HL-60 (cell line): ENCODE measurements around the gene S100A8.
A peak's percentile ranks its signal among the peaks of the same experiment; 100 is the strongest.

Source experiments
- DNase-seq, 2 experiments: peaks; one replicate each; pipeline ENCODE4 v3.0.0-alpha.2; 2010 to 2020; ENCODE audit warnings: low read depth in 1 of 2, low spot score in 1 of 2
- H3K27ac ChIP-seq: fragments of 250-450 bp; sonication (Bioruptor Pico); replicated peaks from 2 replicates; pipeline ENCODE4 v1.5.1; 2020; ENCODE audit warnings: mild to moderate bottlenecking, moderate library complexity
- H3K27me3 ChIP-seq: fragments of 250-450 bp; sonication (Bioruptor Pico); 2 replicates; pipeline ENCODE4 v1.5.1; 2021; ENCODE audit warnings: mild to moderate bottlenecking, moderate library complexity; ENCODE audit not compliant: insufficient read depth, poor library complexity, severe bottlenecking
- H3K4me3 ChIP-seq: replicated peaks from 2 replicates; pipeline ENCODE4 v1.5.1; 2011; ENCODE audit warnings: mild to moderate bottlenecking, control low read depth, low read length; ENCODE audit not compliant: insufficient read depth
- CTCF ChIP-seq: IDR thresholded peaks from one replicate; pipeline ENCODE4 v1.5.1; 2011; ENCODE audit warnings: low read length, control low read depth, inconsistent platforms; ENCODE audit not compliant: insufficient read depth
- GABPA ChIP-seq: IDR thresholded peaks from 2 replicates; pipeline ENCODE4 v1.6.1; 2012; ENCODE audit warnings: low read depth
- POLR2AphosphoS5 ChIP-seq: IDR thresholded peaks from 2 replicates; pipeline ENCODE4 v1.6.1; 2012; ENCODE audit warnings: low read depth
- REST ChIP-seq: IDR thresholded peaks from 2 replicates; pipeline ENCODE4 v1.6.1; 2012; ENCODE audit warnings: low read depth; ENCODE audit not compliant: insufficient replicate concordance
- SPI1 ChIP-seq: IDR thresholded peaks from 2 replicates; pipeline ENCODE4 v1.6.1; 2012; ENCODE audit warnings: low read depth, mild to moderate bottlenecking, borderline replicate concordance

The S100A8 gene

GRCh38 chr1:153392822-153393221, 1.9 kb upstream of the S100A8 start:
- Histone ChIP-seq H3K4me3 (no peak overlapping the region), H3K27ac (no peak overlapping the region; the same call in 1 of the 2 replicates), H3K27me3 (no peaks in the 10 kb centered on the region)
- TF ChIP-seq REST (no peak), GABPA (no peak), SPI1 (no peak), CTCF (no peak), POLR2AphosphoS5 (no peak)
- DNase-seq, result no peak

- Histone ChIP-seq H3K4me3 (no peak overlapping the region), H3K27me3 (no peaks in the 10 kb centered on the region), H3K27ac (peak overlapping the region; percentile 88; the same call in 1 of the 2 replicates)
- DNase-seq, result no peak
- TF ChIP-seq GABPA (no peak), POLR2AphosphoS5 (no peak), SPI1 (no peak), REST (no peak), CTCF (no peak)
Observed at GRCh38 chr1:153392258-153392657, 1.4 kb upstream of the S100A8 start.

GRCh38 chr1:153389973-153390879, 647 bp downstream of the S100A8 start:
- H3K27ac ChIP-seq, result peak overlapping the region; percentile 88
- no peaks in the 10 kb centered on the region for H3K27me3 ChIP-seq
- TF ChIP-seq REST, result no peak
- peak; percentile 94 for TF ChIP-seq SPI1
- no peak for TF ChIP-seq GABPA
- peak in 1 of 2 experiments; percentile 85 for DNase-seq
- peak overlapping the region; percentile 42 for H3K4me3 ChIP-seq
